Activated naive CD8-positive, alpha-beta T cell treated with anti-CD3 and anti-CD28 coated beads for 36 hours (primary cell): ENCODE data around the gene UBE2QL1. TPM values are rescaled to one million over a fixed set of nuclear protein-coding genes. Genes with fewer than 3 reads are reported as not detected.

Experiments
- DNase-seq: peaks from one replicate; pipeline ENCODE4 v3.0.0; 2021
- H3K27ac Mint-ChIP-seq: one replicate; pipeline ENCODE4 v1.8.0; 2022; ENCODE audit warnings: mild to moderate bottlenecking, moderate library complexity, mixed read lengths
- H3K27me3 Mint-ChIP-seq: one replicate; pipeline ENCODE4 v1.8.0; 2022; ENCODE audit warnings: mild to moderate bottlenecking, mixed read lengths
- H3K36me3 Mint-ChIP-seq: one replicate; pipeline ENCODE4 v1.8.0; 2021; ENCODE audit warnings: mild to moderate bottlenecking, mixed read lengths
- H3K4me1 Mint-ChIP-seq: one replicate; pipeline ENCODE4 v1.8.0; 2021; ENCODE audit warnings: mixed read lengths
- H3K4me3 Mint-ChIP-seq: one replicate; pipeline ENCODE4 v1.8.0; 2022; ENCODE audit warnings: mild to moderate bottlenecking, moderate library complexity, mixed read lengths
- H3K9me3 Mint-ChIP-seq: one replicate; pipeline ENCODE4 v1.8.0; 2022; ENCODE audit warnings: mixed read lengths
- total RNA-seq, 2 experiments: library from RNA; stranded (reverse); gene quantifications; one replicate each; pipeline ENCODE4 v1.2.3, GENCODE V29; 2021

Gene UBE2QL1
- not detected for total RNA-seq

GRCh38 chr5:6448622-6449464 lies at the start of gene UBE2QL1:
TSS of gene UBE2QL1 (plus strand) at chr5:6448859. CDS start at chr5:6448894, 35 bp downstream.
- Mint-ChIP-seq H3K27ac (peak within 1 kb of the TSS; percentile 16), H3K9me3 (no peaks in the 10 kb centered on the region), H3K4me1 (peaks cover 4% of the 10 kb centered on the region), H3K4me3 (peak within 1 kb of the TSS; percentile 72), H3K36me3 (no peaks in the 10 kb centered on the region), H3K27me3 (peaks cover 46% of the 10 kb centered on the region)
- DNase-seq: no peak

GRCh38 chr5:6399980-6400910 lies 48.4 kb upstream of the UBE2QL1 start:
- H3K27ac Mint-ChIP-seq: no peak overlapping the region
- H3K9me3 Mint-ChIP-seq: no peaks in the 10 kb centered on the region
- H3K27me3 Mint-ChIP-seq: peaks cover 9% of the 10 kb centered on the region
- DNase-seq: no peak
- no peaks in the 10 kb centered on the region for H3K36me3 Mint-ChIP-seq
- H3K4me3 Mint-ChIP-seq: no peak overlapping the region
- H3K4me1 Mint-ChIP-seq: no peaks in the 10 kb centered on the region

GRCh38 chr5:6401410-6401809 lies 47.2 kb upstream of the UBE2QL1 start:
- Mint-ChIP-seq H3K27ac (no peak overlapping the region), H3K27me3 (peaks cover 16% of the 10 kb centered on the region), H3K9me3 (no peaks in the 10 kb centered on the region), H3K4me3 (no peak overlapping the region), H3K36me3 (no peaks in the 10 kb centered on the region), H3K4me1 (no peaks in the 10 kb centered on the region)
- no peak for DNase-seq

GRCh38 chr5:6402939-6403338 lies 45.7 kb upstream of the UBE2QL1 start:
- Mint-ChIP-seq H3K27me3 (peaks cover 17% of the 10 kb centered on the region), H3K36me3 (no peaks in the 10 kb centered on the region), H3K4me3 (no peak overlapping the region), H3K27ac (no peak overlapping the region), H3K9me3 (no peaks in the 10 kb centered on the region), H3K4me1 (no peaks in the 10 kb centered on the region)
- no peak for DNase-seq

- no peak for DNase-seq
- H3K4me3 Mint-ChIP-seq: no peak overlapping the region
- peaks cover 17% of the 10 kb centered on the region for H3K27me3 Mint-ChIP-seq
- H3K9me3 Mint-ChIP-seq: no peaks in the 10 kb centered on the region
- H3K36me3 Mint-ChIP-seq: no peaks in the 10 kb centered on the region
- H3K27ac Mint-ChIP-seq: no peak overlapping the region
- no peaks in the 10 kb centered on the region for H3K4me1 Mint-ChIP-seq
Measured at GRCh38 chr5:6403416-6403815, 45.2 kb upstream of the UBE2QL1 start.

- Mint-ChIP-seq H3K4me1 (no peaks in the 10 kb centered on the region), H3K27me3 (peaks cover 20% of the 10 kb centered on the region), H3K9me3 (no peaks in the 10 kb centered on the region), H3K4me3 (no peak overlapping the region), H3K27ac (no peak overlapping the region), H3K36me3 (no peaks in the 10 kb centered on the region)
- no peak for DNase-seq
Measured at GRCh38 chr5:6404129-6404528, 44.5 kb upstream of the UBE2QL1 start.

- Mint-ChIP-seq H3K27me3 (peaks cover 20% of the 10 kb centered on the region), H3K4me3 (no peak overlapping the region), H3K36me3 (no peaks in the 10 kb centered on the region), H3K9me3 (no peaks in the 10 kb centered on the region), H3K4me1 (no peaks in the 10 kb centered on the region), H3K27ac (no peak overlapping the region)
- DNase-seq: no peak
Measured at GRCh38 chr5:6405591-6405990, 43.1 kb upstream of the UBE2QL1 start.

GRCh38 chr5:6407558-6408259 lies 41.0 kb upstream of the UBE2QL1 start:
- Mint-ChIP-seq H3K27me3 (peaks cover 15% of the 10 kb centered on the region), H3K27ac (no peak overlapping the region), H3K9me3 (no peaks in the 10 kb centered on the region), H3K4me1 (no peaks in the 10 kb centered on the region), H3K4me3 (no peak overlapping the region), H3K36me3 (no peaks in the 10 kb centered on the region)
- no peak for DNase-seq

GRCh38 chr5:6408260-6408596 lies 40.4 kb upstream of the UBE2QL1 start:
- H3K9me3 Mint-ChIP-seq: no peaks in the 10 kb centered on the region
- DNase-seq: no peak
- H3K27ac Mint-ChIP-seq: no peak overlapping the region

GRCh38 chr5:6408627-6409446 lies 39.8 kb upstream of the UBE2QL1 start:
- H3K27ac Mint-ChIP-seq: peak overlapping the region; percentile 11
- H3K9me3 Mint-ChIP-seq: no peaks in the 10 kb centered on the region
- H3K4me3 Mint-ChIP-seq: no peak overlapping the region
- H3K27me3 Mint-ChIP-seq: peaks cover 15% of the 10 kb centered on the region
- DNase-seq: no peak
- no peaks in the 10 kb centered on the region for H3K36me3 Mint-ChIP-seq
- H3K4me1 Mint-ChIP-seq: no peaks in the 10 kb centered on the region

More at GRCh38 chr5:6408260-6408596, 40.4 kb upstream of the UBE2QL1 start:
- Mint-ChIP-seq H3K36me3 (no peaks in the 10 kb centered on the region), H3K27me3 (peaks cover 15% of the 10 kb centered on the region), H3K4me1 (no peaks in the 10 kb centered on the region), H3K4me3 (no peak overlapping the region)

GRCh38 chr5:6410421-6410820 lies 38.2 kb upstream of the UBE2QL1 start:
- H3K27ac Mint-ChIP-seq: no peak overlapping the region
- no peaks in the 10 kb centered on the region for H3K4me1 Mint-ChIP-seq
- H3K36me3 Mint-ChIP-seq: no peaks in the 10 kb centered on the region
- no peak overlapping the region for H3K4me3 Mint-ChIP-seq
- no peak for DNase-seq
- peaks cover 13% of the 10 kb centered on the region for H3K27me3 Mint-ChIP-seq
- H3K9me3 Mint-ChIP-seq: no peaks in the 10 kb centered on the region

GRCh38 chr5:6411141-6411540 lies 37.5 kb upstream of the UBE2QL1 start:
- Mint-ChIP-seq H3K4me3 (no peak overlapping the region), H3K9me3 (no peaks in the 10 kb centered on the region), H3K27ac (no peak overlapping the region), H3K36me3 (no peaks in the 10 kb centered on the region), H3K4me1 (no peaks in the 10 kb centered on the region), H3K27me3 (peaks cover 8% of the 10 kb centered on the region)
- DNase-seq: no peak

GRCh38 chr5:6412811-6413210 lies 35.8 kb upstream of the UBE2QL1 start:
- no peaks in the 10 kb centered on the region for H3K9me3 Mint-ChIP-seq
- H3K4me1 Mint-ChIP-seq: no peaks in the 10 kb centered on the region
- no peaks in the 10 kb centered on the region for H3K36me3 Mint-ChIP-seq

GRCh38 chr5:6417657-6418056 lies 31.0 kb upstream of the UBE2QL1 start:
- Mint-ChIP-seq H3K9me3 (no peaks in the 10 kb centered on the region), H3K36me3 (no peaks in the 10 kb centered on the region), H3K4me1 (no peaks in the 10 kb centered on the region), H3K27me3 (no peaks in the 10 kb centered on the region), H3K27ac (no peak overlapping the region), H3K4me3 (no peak overlapping the region)
- DNase-seq: no peak

More at GRCh38 chr5:6412811-6413210, 35.8 kb upstream of the UBE2QL1 start:
- Mint-ChIP-seq H3K27me3 (peaks cover 3% of the 10 kb centered on the region), H3K27ac (no peak overlapping the region), H3K4me3 (no peak overlapping the region)
- DNase-seq: no peak
